ENCODE data around the gene LRRC4.

Gene LRRC4

GRCh38 chr7:128030654-128031611 is at the start of gene LRRC4:
TSS of gene LRRC4 (minus strand) at chr7:128031437. CDS start at chr7:128030640, 797 bp downstream.
- H3K4me3 Mint-ChIP-seq = peak within 1 kb of the TSS; percentile 78
- peaks cover 38% of the 10 kb centered on the region for H3K4me1 Mint-ChIP-seq
- peak; percentile 64 for ATAC-seq
- H3K27me3 Mint-ChIP-seq = no peaks in the 10 kb centered on the region
- peaks cover 32% of the 10 kb centered on the region for H3K36me3 Mint-ChIP-seq
- H3K27ac Mint-ChIP-seq = no peak within 1 kb of the TSS
- no peaks in the 10 kb centered on the region for H3K9me3 Mint-ChIP-seq

GRCh38 chr7:128080169-128080568 is 48.9 kb upstream of the LRRC4 start:
- Mint-ChIP-seq H3K4me1 (no peaks in the 10 kb centered on the region), H3K27me3 (no peaks in the 10 kb centered on the region), H3K36me3 (peaks cover 48% of the 10 kb centered on the region), H3K27ac (peak overlapping the region; percentile 53), H3K9me3 (no peaks in the 10 kb centered on the region), H3K4me3 (no peak overlapping the region)
- no peak for ATAC-seq

- H3K4me1 Mint-ChIP-seq = no peaks in the 10 kb centered on the region
- no peaks in the 10 kb centered on the region for H3K9me3 Mint-ChIP-seq
- H3K4me3 Mint-ChIP-seq = no peak overlapping the region
- H3K27me3 Mint-ChIP-seq = no peaks in the 10 kb centered on the region
- ATAC-seq = no peak
- no peak overlapping the region for H3K27ac Mint-ChIP-seq
- peaks cover 52% of the 10 kb centered on the region for H3K36me3 Mint-ChIP-seq
Measured at GRCh38 chr7:128078309-128078708, 47.1 kb upstream of the LRRC4 start.

- H3K9me3 Mint-ChIP-seq = no peaks in the 10 kb centered on the region
- ATAC-seq = no peak
- peaks cover 43% of the 10 kb centered on the region for H3K36me3 Mint-ChIP-seq
- no peaks in the 10 kb centered on the region for H3K4me1 Mint-ChIP-seq
- H3K27ac Mint-ChIP-seq = no peak overlapping the region
- no peak overlapping the region for H3K4me3 Mint-ChIP-seq
- H3K27me3 Mint-ChIP-seq = no peaks in the 10 kb centered on the region
Measured at GRCh38 chr7:128076796-128077271, 45.6 kb upstream of the LRRC4 start.

- peaks cover 39% of the 10 kb centered on the region for H3K36me3 Mint-ChIP-seq
- H3K4me1 Mint-ChIP-seq = no peaks in the 10 kb centered on the region
- no peak overlapping the region for H3K27ac Mint-ChIP-seq
- no peaks in the 10 kb centered on the region for H3K9me3 Mint-ChIP-seq
- ATAC-seq = no peak
- no peaks in the 10 kb centered on the region for H3K27me3 Mint-ChIP-seq
- H3K4me3 Mint-ChIP-seq = no peak overlapping the region
Measured at GRCh38 chr7:128076196-128076795, 45.1 kb upstream of the LRRC4 start.

- Mint-ChIP-seq H3K4me3 (no peak overlapping the region), H3K27me3 (no peaks in the 10 kb centered on the region), H3K4me1 (no peaks in the 10 kb centered on the region), H3K9me3 (no peaks in the 10 kb centered on the region), H3K36me3 (peaks cover 36% of the 10 kb centered on the region), H3K27ac (no peak overlapping the region)
- ATAC-seq = no peak
Measured at GRCh38 chr7:128075242-128076095, 44.2 kb upstream of the LRRC4 start.

GRCh38 chr7:128074736-128075135 is 43.5 kb upstream of the LRRC4 start:
- Mint-ChIP-seq H3K27me3 (no peaks in the 10 kb centered on the region), H3K27ac (no peak overlapping the region), H3K36me3 (peaks cover 36% of the 10 kb centered on the region), H3K4me3 (no peak overlapping the region), H3K9me3 (no peaks in the 10 kb centered on the region), H3K4me1 (no peaks in the 10 kb centered on the region)
- no peak for ATAC-seq

- peak overlapping the region; percentile 11 for H3K27ac Mint-ChIP-seq
- no peaks in the 10 kb centered on the region for H3K9me3 Mint-ChIP-seq
- no peaks in the 10 kb centered on the region for H3K4me1 Mint-ChIP-seq
- peaks cover 34% of the 10 kb centered on the region for H3K36me3 Mint-ChIP-seq
- no peak for ATAC-seq
- no peaks in the 10 kb centered on the region for H3K27me3 Mint-ChIP-seq
- H3K4me3 Mint-ChIP-seq = no peak overlapping the region
Measured at GRCh38 chr7:128074336-128074735, 43.1 kb upstream of the LRRC4 start.

- H3K9me3 Mint-ChIP-seq = no peaks in the 10 kb centered on the region
- no peak overlapping the region for H3K4me3 Mint-ChIP-seq
- no peaks in the 10 kb centered on the region for H3K4me1 Mint-ChIP-seq
- no peak for ATAC-seq
- no peaks in the 10 kb centered on the region for H3K27me3 Mint-ChIP-seq
- peaks cover 30% of the 10 kb centered on the region for H3K36me3 Mint-ChIP-seq
- H3K27ac Mint-ChIP-seq = peak overlapping the region; percentile 11
Measured at GRCh38 chr7:128073671-128074310, 42.6 kb upstream of the LRRC4 start.

GRCh38 chr7:128071801-128072200 is 40.6 kb upstream of the LRRC4 start:
- Mint-ChIP-seq H3K36me3 (peaks cover 30% of the 10 kb centered on the region), H3K4me1 (no peaks in the 10 kb centered on the region), H3K27me3 (no peaks in the 10 kb centered on the region), H3K9me3 (no peaks in the 10 kb centered on the region), H3K4me3 (no peak overlapping the region), H3K27ac (no peak overlapping the region)
- ATAC-seq = no peak

- Mint-ChIP-seq H3K9me3 (no peaks in the 10 kb centered on the region), H3K36me3 (peaks cover 30% of the 10 kb centered on the region), H3K4me3 (no peak overlapping the region), H3K27me3 (no peaks in the 10 kb centered on the region), H3K27ac (no peak overlapping the region), H3K4me1 (no peaks in the 10 kb centered on the region)
- no peak for ATAC-seq
Measured at GRCh38 chr7:128071376-128071775, 40.1 kb upstream of the LRRC4 start.

- Mint-ChIP-seq H3K27me3 (no peaks in the 10 kb centered on the region), H3K9me3 (no peaks in the 10 kb centered on the region), H3K36me3 (peaks cover 29% of the 10 kb centered on the region), H3K4me3 (no peak overlapping the region), H3K27ac (no peak overlapping the region), H3K4me1 (no peaks in the 10 kb centered on the region)
- no peak for ATAC-seq
Measured at GRCh38 chr7:128069373-128070364, 38.4 kb upstream of the LRRC4 start.

GRCh38 chr7:128068785-128069184 is 37.5 kb upstream of the LRRC4 start:
- Mint-ChIP-seq H3K27ac (no peak overlapping the region), H3K4me3 (no peak overlapping the region), H3K27me3 (no peaks in the 10 kb centered on the region), H3K9me3 (no peaks in the 10 kb centered on the region), H3K36me3 (peaks cover 22% of the 10 kb centered on the region), H3K4me1 (no peaks in the 10 kb centered on the region)
- no peak for ATAC-seq

- no peak for ATAC-seq
- Mint-ChIP-seq H3K4me3 (no peak overlapping the region), H3K9me3 (no peaks in the 10 kb centered on the region), H3K4me1 (no peaks in the 10 kb centered on the region), H3K27ac (no peak overlapping the region), H3K36me3 (peaks cover 22% of the 10 kb centered on the region), H3K27me3 (no peaks in the 10 kb centered on the region)
Measured at GRCh38 chr7:128067983-128068382, 36.7 kb upstream of the LRRC4 start.

Measured in stimulated activated memory B cell treated with anti-CD40 and anti-IgM and Interleukin-4, amounts not matched to agents 10 μg/mL and 1 μg/mL and 100 μg/mL, for 72 hours (primary cell).